GM19099 (cell line): ENCODE data around the gene NCOA7.
A peak's percentile ranks its signal among the peaks of the same experiment; 100 is the strongest.

Experiments
- POLR2A ChIP-seq: IDR thresholded peaks from 3 replicates; pipeline ENCODE4 v1.6.1; 2011; ENCODE audit warnings: low read depth; ENCODE audit not compliant: insufficient read length; ENCODE audit errors: extremely low read depth

NCOA7 gene, protein sequence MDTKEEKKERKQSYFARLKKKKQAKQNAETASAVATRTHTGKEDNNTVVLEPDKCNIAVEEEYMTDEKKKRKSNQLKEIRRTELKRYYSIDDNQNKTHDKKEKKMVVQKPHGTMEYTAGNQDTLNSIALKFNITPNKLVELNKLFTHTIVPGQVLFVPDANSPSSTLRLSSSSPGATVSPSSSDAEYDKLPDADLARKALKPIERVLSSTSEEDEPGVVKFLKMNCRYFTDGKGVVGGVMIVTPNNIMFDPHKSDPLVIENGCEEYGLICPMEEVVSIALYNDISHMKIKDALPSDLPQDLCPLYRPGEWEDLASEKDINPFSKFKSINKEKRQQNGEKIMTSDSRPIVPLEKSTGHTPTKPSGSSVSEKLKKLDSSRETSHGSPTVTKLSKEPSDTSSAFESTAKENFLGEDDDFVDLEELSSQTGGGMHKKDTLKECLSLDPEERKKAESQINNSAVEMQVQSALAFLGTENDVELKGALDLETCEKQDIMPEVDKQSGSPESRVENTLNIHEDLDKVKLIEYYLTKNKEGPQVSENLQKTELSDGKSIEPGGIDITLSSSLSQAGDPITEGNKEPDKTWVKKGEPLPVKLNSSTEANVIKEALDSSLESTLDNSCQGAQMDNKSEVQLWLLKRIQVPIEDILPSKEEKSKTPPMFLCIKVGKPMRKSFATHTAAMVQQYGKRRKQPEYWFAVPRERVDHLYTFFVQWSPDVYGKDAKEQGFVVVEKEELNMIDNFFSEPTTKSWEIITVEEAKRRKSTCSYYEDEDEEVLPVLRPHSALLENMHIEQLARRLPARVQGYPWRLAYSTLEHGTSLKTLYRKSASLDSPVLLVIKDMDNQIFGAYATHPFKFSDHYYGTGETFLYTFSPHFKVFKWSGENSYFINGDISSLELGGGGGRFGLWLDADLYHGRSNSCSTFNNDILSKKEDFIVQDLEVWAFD

DNA sequence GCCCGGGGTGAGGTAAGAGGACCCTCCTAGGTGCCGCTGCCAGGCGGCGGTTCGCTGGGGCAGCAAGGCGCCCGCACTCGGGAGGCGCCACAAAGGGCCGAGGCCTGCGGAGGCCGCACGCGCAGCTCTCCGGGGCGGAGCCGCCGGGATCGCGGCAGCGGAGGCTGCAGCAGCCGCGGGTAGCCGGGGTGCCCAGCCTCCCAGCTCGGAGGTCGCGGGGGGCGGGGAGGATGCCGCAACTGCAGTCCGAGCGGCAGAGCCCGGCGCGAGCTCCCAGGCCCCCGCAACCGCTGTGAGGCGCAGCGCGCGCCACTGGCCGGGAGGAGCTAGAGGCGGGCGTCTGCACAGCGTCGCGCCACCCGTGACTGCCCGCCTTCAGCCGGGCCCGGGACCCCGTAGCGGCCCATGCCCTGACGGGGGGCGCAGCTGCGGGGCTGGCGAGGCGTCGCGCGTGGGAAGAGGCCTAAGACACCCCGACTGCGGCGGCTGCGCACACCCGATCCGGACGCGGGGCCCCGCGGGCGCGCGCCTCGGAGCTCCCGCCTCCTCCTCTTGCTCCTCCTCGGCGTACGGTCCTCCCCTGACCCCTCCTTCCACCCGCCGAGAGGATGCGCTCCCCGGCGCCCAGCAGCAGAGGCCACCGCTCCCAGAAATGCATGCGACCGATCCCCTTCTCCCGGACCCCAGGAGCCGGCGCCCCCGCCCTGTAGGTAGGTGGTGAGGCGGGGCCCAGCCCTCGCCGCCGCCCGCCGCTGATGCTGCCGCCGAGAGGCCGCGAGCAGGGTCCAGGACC is at the start of gene NCOA7:
NCOA7 (plus strand) TSS at position 603 of the 793 bp plus-strand sequence. CDS start 24,395 bp downstream, outside the sequence.
- peak; percentile 78 for TF ChIP-seq POLR2A

DNA sequence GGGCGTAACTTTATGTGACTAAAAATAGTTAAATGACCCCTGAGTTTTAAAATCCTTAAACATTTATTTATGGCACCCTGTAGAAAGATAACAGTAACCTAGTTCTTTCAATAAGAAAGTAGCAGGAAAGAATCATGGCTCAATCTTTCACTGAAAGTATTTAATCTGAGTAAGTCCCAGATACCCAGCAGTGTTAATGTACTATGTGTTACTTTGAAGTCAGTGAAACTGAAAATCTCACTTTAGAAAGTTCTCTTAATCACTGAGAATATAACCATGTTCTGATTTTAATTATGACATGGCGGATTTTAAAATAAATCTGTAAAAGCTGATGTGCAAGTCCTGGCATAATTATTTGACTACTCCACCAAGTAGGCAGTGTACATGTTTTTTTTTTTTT is 49.4 kb upstream of the NCOA7 start:
- TF ChIP-seq POLR2A = no peak

DNA sequence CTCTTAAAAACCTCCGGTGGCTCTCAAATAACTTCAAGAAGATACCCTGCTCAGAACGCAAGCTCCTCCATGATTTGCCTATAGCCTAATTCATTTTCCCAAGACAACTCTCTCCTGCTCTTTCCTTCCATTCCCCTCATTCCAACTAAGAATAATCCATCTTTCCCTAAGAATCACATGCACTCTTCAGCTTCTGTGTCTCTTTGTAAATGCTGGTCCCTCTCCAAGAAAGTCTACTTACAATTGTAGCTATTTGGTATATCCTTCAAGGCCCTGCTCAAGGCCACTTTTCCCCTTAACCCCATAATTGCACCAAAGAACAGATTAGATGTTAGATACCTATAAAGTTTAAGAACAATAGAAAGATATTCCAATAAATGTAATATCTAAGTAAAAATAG is 48.7 kb upstream of the NCOA7 start:
- TF ChIP-seq POLR2A = no peak

DNA sequence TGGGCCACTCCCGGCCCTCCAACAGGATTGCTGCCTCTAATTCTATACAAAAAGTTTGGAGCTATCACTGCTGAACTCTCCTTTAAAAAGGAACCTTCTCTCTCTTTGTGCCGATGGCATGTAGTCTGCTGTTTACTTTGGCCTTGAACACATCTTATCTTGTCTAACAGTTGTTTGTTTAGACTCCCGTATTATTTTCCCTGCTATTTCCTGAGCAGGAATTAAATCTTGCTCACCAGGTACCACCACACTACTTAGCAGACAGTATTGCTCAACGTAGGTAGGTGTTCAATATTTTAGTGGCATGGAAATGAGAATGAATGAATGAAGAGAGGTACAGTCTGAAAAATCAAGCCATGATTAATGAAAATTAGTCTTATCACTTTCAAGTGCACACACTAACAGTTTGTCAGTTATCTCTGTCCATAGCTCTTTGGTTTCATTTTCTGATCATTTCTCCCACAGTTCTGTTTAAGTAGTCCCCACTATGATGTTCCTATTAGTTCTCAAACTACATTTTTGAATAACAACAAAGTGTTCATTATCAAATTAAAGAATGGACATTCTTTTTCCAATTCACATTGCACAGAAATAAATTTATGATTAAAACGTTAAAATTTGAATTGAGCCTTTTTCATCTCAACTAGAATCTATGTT is 48.2 kb upstream of the NCOA7 start:
- no peak for TF ChIP-seq POLR2A

DNA sequence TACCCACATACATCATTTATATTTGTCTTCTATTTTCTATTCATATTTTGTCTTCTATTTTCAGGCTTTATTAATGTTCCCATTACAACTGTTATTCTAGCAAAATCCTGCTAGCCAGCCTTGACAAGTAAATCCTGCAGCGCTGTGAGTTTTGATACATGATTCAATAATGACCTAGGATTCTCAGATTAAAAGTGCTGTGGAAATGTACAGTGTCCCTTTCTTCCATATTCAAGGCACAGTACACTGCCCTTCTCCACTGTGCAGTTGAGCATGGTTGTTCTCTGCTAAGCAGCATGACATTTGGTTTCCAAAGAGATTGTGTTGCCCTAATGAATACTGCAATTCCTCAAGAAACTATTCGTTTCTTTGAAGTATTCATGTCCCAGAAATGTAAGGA is 47.2 kb upstream of the NCOA7 start:
- no peak for TF ChIP-seq POLR2A

DNA sequence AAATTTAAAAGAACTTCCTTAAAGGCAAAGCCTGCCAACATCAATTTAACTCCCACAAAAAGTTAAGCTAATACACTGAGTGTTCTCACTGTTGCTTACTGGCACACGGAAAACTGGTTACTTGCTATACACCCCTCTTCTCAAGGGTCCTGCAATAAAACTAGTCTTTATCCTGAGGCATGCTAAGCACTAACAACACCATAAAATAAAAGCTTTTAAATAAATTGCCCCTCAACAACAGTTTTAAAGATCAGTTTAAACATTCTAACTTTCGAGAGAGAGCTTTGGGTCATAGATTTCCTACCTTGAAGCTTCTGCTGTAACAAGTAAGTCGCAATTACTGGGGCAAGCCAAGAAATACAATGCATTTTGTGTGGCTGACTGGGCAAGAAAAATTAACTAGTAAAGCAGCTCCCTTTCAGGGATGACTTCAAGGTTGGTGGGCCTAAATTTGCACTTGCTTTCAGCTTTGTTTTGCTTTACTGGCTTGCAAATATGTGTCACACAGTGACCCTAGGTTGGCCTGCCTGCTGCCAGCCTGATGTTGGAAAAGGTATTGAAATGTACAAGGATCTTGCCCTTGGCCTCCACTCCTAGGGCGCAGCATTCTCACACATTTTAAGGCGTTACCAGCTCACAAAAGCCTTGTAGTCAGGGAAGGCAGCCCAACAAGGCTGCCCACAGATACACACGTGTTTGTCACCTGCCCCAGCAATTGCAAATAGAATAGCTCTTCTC is 45.3 kb upstream of the NCOA7 start:
- TF ChIP-seq POLR2A = no peak

DNA sequence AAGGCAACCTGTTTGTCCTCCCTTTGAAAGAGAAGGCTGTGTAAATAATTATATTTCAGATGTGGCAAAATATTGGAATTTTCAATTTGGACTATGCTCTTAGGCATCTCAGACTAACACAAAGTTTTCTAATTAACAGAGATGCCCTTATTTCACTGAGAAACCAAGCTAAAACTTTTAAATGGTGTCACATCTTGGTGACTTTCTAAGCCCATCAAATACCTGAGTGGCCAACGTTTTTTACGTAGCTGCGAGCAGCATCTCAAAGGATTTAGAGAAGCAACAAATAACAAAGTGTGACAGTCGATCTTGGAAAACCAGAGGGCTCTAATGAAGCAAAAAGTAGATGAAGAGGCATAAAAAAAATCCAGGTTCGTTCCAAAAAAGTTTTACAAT is 44.7 kb upstream of the NCOA7 start:
- no peak for TF ChIP-seq POLR2A

DNA sequence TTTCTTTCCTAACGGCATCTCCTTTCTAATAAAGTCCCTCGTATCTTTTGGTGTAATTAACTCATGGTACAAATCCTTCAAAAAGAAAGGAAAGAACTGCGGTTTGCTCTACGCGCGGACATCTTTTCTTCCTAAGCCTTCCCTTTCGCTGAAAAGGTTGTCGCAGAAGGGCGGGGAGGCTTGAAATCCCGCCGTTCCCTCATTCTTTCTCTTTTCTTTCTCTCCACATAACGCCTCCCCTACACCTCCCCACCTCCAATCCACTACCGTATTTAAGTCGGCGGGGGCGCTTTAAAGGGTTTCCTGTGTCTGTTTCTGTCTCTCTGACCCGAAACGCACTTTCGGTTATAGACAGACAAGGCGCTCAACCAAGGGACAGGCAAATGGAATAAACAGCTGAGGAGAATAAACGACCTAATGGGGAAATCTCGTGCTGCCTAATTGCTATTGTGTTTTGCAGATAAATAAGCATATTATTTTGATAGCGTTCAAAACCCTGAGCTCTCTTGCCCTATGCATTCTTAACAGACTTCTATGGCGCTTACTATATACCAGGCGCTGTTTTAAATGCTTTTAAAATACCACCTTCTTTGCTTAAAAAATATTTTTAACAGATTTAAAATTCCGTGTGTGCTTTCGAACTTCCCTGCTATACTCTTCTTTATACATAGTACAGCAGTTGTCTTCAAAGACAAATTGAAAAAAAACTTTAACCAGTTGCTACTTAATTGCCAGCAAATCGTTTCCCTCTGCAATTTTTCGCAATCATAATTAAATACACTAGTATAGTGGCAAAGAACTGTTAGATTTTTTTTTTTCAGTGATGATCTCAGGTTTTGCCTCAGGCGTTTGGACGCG is 43.8 kb upstream of the NCOA7 start:
- TF ChIP-seq POLR2A = no peak

DNA sequence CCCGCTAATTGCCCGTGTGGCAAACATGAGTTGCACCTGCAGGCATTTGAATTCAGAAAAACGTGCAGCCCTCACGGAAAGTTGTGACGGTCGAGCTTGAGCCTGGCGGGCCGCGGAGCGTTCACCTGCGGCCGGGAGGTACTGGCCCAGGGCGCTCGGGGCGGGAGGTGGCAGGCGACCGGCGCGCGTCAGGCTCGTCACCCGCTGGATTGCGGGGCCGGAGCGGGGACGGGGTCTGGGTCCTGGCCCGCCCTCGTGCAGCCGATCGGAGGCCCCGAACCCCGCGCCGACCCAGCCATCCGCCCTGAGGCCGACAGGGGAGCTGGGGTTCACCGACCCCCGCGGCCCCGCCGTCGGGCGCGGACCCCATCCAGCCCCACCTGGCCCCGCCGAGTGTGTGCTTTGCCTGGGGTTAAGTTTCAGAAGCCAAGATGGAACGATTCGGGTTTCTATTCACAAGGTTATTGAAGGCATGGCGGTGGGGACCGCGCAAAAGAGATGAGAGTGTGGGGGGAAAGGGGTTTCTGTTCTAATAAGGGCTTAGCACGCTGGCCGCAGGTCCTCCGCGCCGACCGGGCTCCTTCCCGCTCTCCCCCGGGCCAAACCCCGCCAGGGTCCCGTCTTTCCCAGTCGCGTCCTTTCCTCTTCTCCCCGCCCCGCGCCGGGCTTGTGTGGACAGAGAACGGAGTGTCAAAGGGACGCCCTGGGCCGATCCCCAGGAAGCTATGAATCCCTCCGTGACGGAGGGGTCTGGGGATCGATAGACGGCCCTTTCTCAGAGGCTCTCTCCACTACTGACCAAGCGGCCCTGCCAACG is 43.0 kb upstream of the NCOA7 start:
- TF ChIP-seq POLR2A = no peak

DNA sequence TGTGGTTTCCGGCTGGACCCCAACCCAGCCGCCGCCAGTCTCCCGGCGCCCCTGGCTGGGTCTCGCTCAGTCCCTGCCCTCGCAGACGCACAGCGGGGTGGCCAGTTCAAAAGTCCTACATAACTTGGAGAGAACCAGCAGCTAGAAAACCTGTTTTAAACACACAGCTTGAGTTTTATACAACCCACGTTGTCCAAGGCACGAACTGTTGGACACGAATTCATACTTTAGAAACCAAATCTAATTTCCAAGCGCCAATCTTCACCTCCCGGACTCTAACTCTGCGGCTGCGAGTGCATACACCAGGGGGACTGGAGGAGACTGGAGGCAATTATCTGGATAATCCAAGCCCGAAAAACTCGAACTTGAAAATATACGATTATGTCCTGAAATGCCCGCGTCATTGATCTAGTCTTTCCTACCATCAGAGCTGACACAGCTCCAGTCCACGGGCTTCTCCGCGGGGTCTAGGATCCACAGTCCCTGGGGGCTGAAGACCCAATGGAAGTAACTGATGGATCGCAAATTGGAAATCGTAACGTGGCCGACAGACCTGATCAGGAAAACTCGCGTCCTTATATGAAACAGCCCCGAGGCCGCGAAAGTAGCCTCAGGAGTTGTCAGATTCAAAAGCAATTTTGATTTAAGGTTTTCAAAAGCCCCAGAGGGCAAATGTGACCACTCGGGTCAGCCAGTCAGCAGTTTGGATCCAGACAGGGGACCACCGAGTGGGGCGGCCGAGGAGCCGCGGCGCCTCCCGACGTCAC is 42.2 kb upstream of the NCOA7 start:
- no peak for TF ChIP-seq POLR2A

DNA sequence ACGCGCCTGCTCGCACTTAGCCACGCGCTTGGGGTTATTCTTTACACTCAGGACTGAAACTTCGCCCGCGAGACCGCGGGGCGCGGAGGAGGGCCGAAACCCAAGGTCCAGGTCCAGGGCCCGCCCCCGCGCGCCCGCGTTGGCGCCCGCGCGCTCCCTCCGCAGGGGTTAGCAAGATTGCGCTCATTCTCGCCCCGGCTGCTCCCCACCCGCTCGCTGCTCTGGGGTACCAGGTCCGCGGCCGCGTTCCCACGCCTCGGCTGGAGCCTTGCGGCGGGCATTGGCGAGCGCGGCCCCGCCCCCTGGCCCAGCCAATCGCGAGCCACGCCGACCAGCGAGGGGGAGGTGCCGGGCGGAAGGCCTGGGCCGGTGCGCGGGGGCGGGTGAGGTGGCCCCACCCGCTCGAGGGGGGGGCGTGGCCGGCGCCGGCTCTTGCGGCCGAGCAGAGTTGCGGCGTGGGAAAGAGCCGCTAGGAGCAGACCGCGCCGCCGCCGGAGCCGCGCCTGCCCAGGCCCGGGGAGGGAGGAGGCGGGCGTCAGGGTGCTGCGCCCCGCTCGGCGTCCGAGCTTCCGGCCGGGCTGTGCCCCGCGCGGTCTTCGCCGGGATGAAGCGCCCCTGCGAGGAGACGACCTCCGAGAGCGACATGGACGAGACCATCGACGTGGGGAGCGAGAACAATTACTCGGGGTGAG is 41.4 kb upstream of the NCOA7 start, which contains the start of gene HEY2:
HEY2 (plus strand) TSS at position 460 of the 692 bp plus-strand sequence; CDS start at position 605, 145 bp downstream.
- TF ChIP-seq POLR2A = no peak
